ENCODE measurements around the gene PLEKHG3.

PLEKHG3 gene

DNA sequence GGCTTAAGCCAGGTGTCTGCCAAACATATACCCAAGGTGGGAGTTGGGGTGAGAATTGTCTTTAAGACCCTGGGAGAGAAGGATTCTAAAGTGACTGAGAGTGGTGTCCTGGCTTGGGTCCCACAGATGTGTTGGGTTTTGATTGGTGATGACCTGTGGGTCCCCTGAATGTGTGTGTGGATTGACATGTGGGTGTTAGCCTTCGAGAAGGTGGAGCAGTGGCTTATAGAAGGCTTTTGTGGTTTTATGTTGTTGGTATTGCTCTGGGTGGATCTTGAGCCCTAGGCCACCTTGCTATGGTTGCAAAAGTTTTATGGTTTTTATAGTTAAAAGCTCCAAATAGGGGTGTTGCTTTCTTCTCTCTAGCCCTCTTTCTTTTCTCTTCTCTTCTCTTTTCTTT, 29.7 kb downstream of the PLEKHG3 start:
- Mint-ChIP-seq H3K27me3 (ENCODE audit: low read depth) (peaks cover 4% of the 10 kb centered on the region), H3K4me3 (no peak overlapping the region), H3K36me3 (ENCODE audit: low read depth) (peaks cover 51% of the 10 kb centered on the region), H3K9me3 (no peaks in the 10 kb centered on the region), H3K4me1 (peaks cover 12% of the 10 kb centered on the region), H3K27ac (no peak overlapping the region)
- TF ChIP-seq CTCF (IDR thresholded peaks at IDR 0.05; ENCODE audit: unreplicated experiment in 3 of 3), result no peak

DNA sequence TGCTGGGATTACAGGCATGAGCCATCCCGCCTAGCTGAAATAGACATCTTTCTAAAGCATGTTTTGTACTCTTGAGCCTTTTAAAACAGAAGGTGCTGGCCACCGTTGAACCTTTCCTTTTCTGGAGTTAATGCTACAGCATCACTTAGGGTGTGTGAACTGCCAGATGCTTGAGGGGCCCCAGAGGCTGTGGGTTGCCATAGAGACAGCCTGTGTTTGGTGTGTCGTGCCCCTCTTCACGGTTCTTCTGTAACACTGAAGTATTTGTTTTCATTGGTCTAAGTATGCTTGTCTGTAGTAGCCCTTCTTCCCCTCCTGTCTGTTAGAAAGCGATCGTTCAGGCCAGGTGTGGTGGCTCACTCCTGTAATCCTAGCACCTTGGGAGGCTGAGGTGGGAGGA, 30.8 kb downstream of the PLEKHG3 start:
- no peaks in the 10 kb centered on the region for H3K27me3 Mint-ChIP-seq (ENCODE audit: low read depth)
- H3K4me1 Mint-ChIP-seq, result peaks cover 12% of the 10 kb centered on the region
- H3K9me3 Mint-ChIP-seq, result no peaks in the 10 kb centered on the region
- TF ChIP-seq CTCF (IDR thresholded peaks at IDR 0.05; ENCODE audit: unreplicated experiment in 3 of 3), result no peak
- no peak overlapping the region for H3K4me3 Mint-ChIP-seq
- H3K36me3 Mint-ChIP-seq (ENCODE audit: low read depth), result peaks cover 54% of the 10 kb centered on the region
- H3K27ac Mint-ChIP-seq, result peak overlapping the region; percentile 23 to 63 (median 43)

- no peak overlapping the region for H3K4me3 Mint-ChIP-seq
- peaks cover 55% of the 10 kb centered on the region for H3K36me3 Mint-ChIP-seq (ENCODE audit: low read depth)
- H3K27ac Mint-ChIP-seq, result peak overlapping the region in 2 of 3 experiments; percentile 71 to 72
- no peaks in the 10 kb centered on the region for H3K27me3 Mint-ChIP-seq (ENCODE audit: low read depth)
- no peaks in the 10 kb centered on the region for H3K9me3 Mint-ChIP-seq
- H3K4me1 Mint-ChIP-seq, result peaks cover 12% of the 10 kb centered on the region
- no peak for TF ChIP-seq CTCF (IDR thresholded peaks at IDR 0.05; ENCODE audit: unreplicated experiment in 3 of 3)
These were observed 32.3 kb downstream of the PLEKHG3 start for GRCh38 chr14:64736271-64737169.

- peaks cover 12% of the 10 kb centered on the region for H3K4me1 Mint-ChIP-seq
- peaks cover 60% of the 10 kb centered on the region for H3K36me3 Mint-ChIP-seq (ENCODE audit: low read depth)
- H3K27ac Mint-ChIP-seq, result peak overlapping the region in 1 of 3 experiments; percentile 44
- no peaks in the 10 kb centered on the region for H3K9me3 Mint-ChIP-seq
- H3K4me3 Mint-ChIP-seq, result no peak overlapping the region
- H3K27me3 Mint-ChIP-seq (ENCODE audit: low read depth), result no peaks in the 10 kb centered on the region
- no peak for TF ChIP-seq CTCF (IDR thresholded peaks at IDR 0.05; ENCODE audit: unreplicated experiment in 3 of 3)
These were observed 33.4 kb downstream of the PLEKHG3 start for GRCh38 chr14:64737391-64738280.

GRCh38 chr14:64738281-64738804, 34.1 kb downstream of the PLEKHG3 start:
- peaks cover 58% of the 10 kb centered on the region for H3K36me3 Mint-ChIP-seq (ENCODE audit: low read depth)
- H3K4me1 Mint-ChIP-seq, result peaks cover 12% of the 10 kb centered on the region
- no peaks in the 10 kb centered on the region for H3K27me3 Mint-ChIP-seq (ENCODE audit: low read depth)
- peak overlapping the region in 1 of 3 experiments; percentile 30 for H3K27ac Mint-ChIP-seq
- H3K4me3 Mint-ChIP-seq, result no peak overlapping the region
- no peaks in the 10 kb centered on the region for H3K9me3 Mint-ChIP-seq
- no peak for TF ChIP-seq CTCF (IDR thresholded peaks at IDR 0.05; ENCODE audit: unreplicated experiment in 3 of 3)

All from nephron (organoid).